AG04450 (cell line): ENCODE measurements around the gene PRSS53. TPM values are rescaled to one million over a fixed set of nuclear protein-coding genes. Genes with fewer than 3 reads are reported as not detected.

ENCODE experiments used
- CTCF ChIA-PET: fragments of 300-600, 350-600 bp; formaldehyde crosslinking; extraction: SDS; loops from one replicate; lab custom pipeline; 2022; ENCODE audit warnings: antibody characterized with exemption, inconsistent platforms; lab: Charles Lee
- POLR2A ChIA-PET: fragments of 350-600 bp; formaldehyde crosslinking; extraction: SDS; loops from one replicate; lab custom pipeline; 2021; ENCODE audit warnings: antibody characterized with exemption, inconsistent platforms; lab: Yijun Ruan, JAX
- DNase-seq: peaks from one replicate; pipeline ENCODE4 v3.0.0-alpha.2; 2011; ENCODE audit warnings: low read depth, low spot score
- H3K27ac ChIP-seq: one replicate; pipeline ENCODE4 v1.5.1; 2012; ENCODE audit warnings: low read depth, low read length, control low read depth
- H3K27me3 ChIP-seq: one replicate; pipeline ENCODE4 v1.6.0; 2012; ENCODE audit warnings: low read length; ENCODE audit not compliant: control insufficient read depth, insufficient read depth
- H3K4me3 ChIP-seq: 2 replicates; pipeline ENCODE4 v1.5.1; 2011; ENCODE audit warnings: mild to moderate bottlenecking, low read depth, low read length, control low read depth
- H3K9me3 ChIP-seq: 2 replicates; pipeline ENCODE4 v1.5.1; 2012; ENCODE audit warnings: low read length; ENCODE audit not compliant: control insufficient read depth, insufficient read depth
- CTCF ChIP-seq: IDR thresholded peaks from 2 replicates; pipeline ENCODE4 v1.5.1; 2011; ENCODE audit warnings: low read depth, low read length, control low read depth, inconsistent platforms
- polyA plus RNA-seq: library from polyadenylated mRNA; depleted of rRNA; stranded (reverse); fragments of >200 nt; gene quantifications from 2 replicates; pipeline ENCODE4 v1.2.3, GENCODE V29; 2011; rRNA removed

The PRSS53 gene
- polyA plus RNA-seq, 1 experiment: 0.79 TPM

GRCh38 chr16:31036691-31037090, 52.1 kb downstream of the PRSS53 start:
- DNase-seq: no peak
- CTCF ChIA-PET: no interaction called here
- Histone ChIP-seq H3K9me3 (no peaks in the 10 kb centered on the region; the same call in 1 of the 2 replicates), H3K4me3 (no peak overlapping the region), H3K27ac (no peak overlapping the region), H3K27me3 (no peaks in the 10 kb centered on the region)
- TF ChIP-seq CTCF: no peak
- POLR2A ChIA-PET: interaction anchor here (0.6 kb wide), 1 partner anchor 9 kb away, joined by 4 read pairs; no protein-coding TSS in a partner anchor

DNA sequence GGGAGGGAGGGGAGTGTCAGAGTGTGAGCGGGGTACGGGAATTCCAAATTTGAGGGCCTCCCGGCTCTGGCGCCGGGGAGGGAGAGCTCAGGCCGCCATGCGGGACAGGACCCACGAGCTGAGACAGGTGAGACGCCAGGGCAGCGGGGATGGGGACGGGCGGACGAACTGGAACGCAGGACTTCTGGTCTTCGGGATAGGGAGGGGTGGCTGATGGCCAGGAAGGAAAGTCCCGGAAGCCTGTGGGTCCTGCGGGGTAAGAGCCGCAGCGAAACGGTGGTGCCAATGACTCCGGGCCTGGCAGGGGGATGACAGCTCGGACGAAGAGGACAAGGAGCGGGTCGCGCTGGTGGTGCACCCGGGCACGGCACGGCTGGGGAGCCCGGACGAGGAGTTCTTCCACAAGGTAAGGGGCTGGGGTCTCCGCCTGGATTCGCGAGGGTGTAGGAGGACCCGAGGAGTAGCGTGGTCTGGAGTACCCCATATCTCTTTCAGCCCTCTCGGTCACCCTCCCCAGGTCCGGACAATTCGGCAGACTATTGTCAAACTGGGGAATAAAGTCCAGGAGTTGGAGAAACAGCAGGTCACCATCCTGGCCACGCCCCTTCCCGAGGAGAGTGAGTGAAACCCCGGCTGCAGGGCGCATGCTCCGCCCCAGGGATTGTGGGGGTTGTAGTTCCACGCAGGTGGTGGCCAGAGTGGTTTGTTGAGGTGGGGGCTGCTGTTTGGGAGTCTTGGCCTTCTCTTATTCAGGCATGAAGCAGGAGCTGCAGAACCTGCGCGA, 54.8 kb downstream of the PRSS53 start:
- no peaks in the 10 kb centered on the region; the same call in 1 of the 2 replicates for H3K9me3 ChIP-seq
- peak overlapping the region; percentile 57 for H3K27ac ChIP-seq
- ChIA-PET CTCF (no interaction called here), POLR2A (interaction anchor here (0.7 to 1.6 kb wide), 5 partner anchors 11 to 438 kb away, joined by 3 to 13 read pairs (median 3); partner anchors contain the start of genes ZNF646 and ZNF668)
- H3K27me3 ChIP-seq: no peaks in the 10 kb centered on the region
- TF ChIP-seq CTCF: no peak
- DNase-seq: peak; percentile 48
- H3K4me3 ChIP-seq: peak overlapping the region; percentile 100

Other genes with a start within 250 kb of the PRSS53 start
- 27.7 and 27.8 TPM in 2 replicates for gene BCL7C, start 194.9 kb downstream of the PRSS53 start, polyA plus RNA-seq
- gene CTF1, start 192.3 kb downstream of the PRSS53 start, polyA plus RNA-seq: 10.1 and 12.5 TPM in 2 replicates
- gene FBXL19, start 165.4 kb downstream of the PRSS53 start, polyA plus RNA-seq: 7.1 and 10.6 TPM in 2 replicates
- 23.7 and 29.5 TPM in 2 replicates for gene ORAI3, start 139.9 kb downstream of the PRSS53 start, polyA plus RNA-seq
- gene SETD1A, start 131.2 kb downstream of the PRSS53 start, polyA plus RNA-seq: 1.1 and 1.4 TPM in 2 replicates
- 6.1 and 9.5 TPM in 2 replicates for gene HSD3B7, start 103.7 kb downstream of the PRSS53 start, polyA plus RNA-seq
- gene STX1B, start 78.3 kb downstream of the PRSS53 start, polyA plus RNA-seq: 4.2 and 4.8 TPM in 2 replicates
- 43.7 and 45.9 TPM in 2 replicates for gene STX4, start 55.4 kb downstream of the PRSS53 start, polyA plus RNA-seq
- gene ZNF668, start 14.7 kb downstream of the PRSS53 start, polyA plus RNA-seq: 5.9 and 8.6 TPM in 2 replicates
- 2.4 and 4.5 TPM in 2 replicates for gene ZNF646, start 14.5 kb downstream of the PRSS53 start, polyA plus RNA-seq
- 210 and 272 TPM in 2 replicates for gene VKORC1, start 5.9 kb upstream of the PRSS53 start, polyA plus RNA-seq
- 31.6 and 42.3 TPM in 2 replicates for gene BCKDK, start 19.4 kb upstream of the PRSS53 start, polyA plus RNA-seq
- 23.0 and 24.7 TPM in 2 replicates for gene KAT8, start 28.7 kb upstream of the PRSS53 start, polyA plus RNA-seq
- gene PRSS8, start 46.8 kb upstream of the PRSS53 start, polyA plus RNA-seq: not detected in 2 replicates
- 0.24 and 0.42 TPM in 2 replicates for gene PRSS36, start 61.1 kb upstream of the PRSS53 start, polyA plus RNA-seq
- gene FUS, start 91.2 kb upstream of the PRSS53 start, polyA plus RNA-seq: 156 and 166 TPM in 2 replicates
- 21.8 and 31.0 TPM in 2 replicates for gene PYCARD, start 113.8 kb upstream of the PRSS53 start, polyA plus RNA-seq
- not detected in 2 replicates for gene TRIM72, start 125.2 kb upstream of the PRSS53 start, polyA plus RNA-seq
- not detected in 2 replicates for gene PYDC1, start 128.2 kb upstream of the PRSS53 start, polyA plus RNA-seq
- gene ITGAM, start 171.0 kb upstream of the PRSS53 start, polyA plus RNA-seq: not detected in 2 replicates